AG04450 (cell line): ENCODE measurements around the gene SLC30A7. TPM values are rescaled to one million over a fixed set of nuclear protein-coding genes. Genes with fewer than 3 reads are reported as not detected.

ENCODE experiments used
- CTCF ChIA-PET: fragments of 300-600, 350-600 bp; formaldehyde crosslinking; extraction: SDS; loops from one replicate; lab custom pipeline; 2022; ENCODE audit warnings: antibody characterized with exemption, inconsistent platforms; lab: Charles Lee
- POLR2A ChIA-PET: fragments of 350-600 bp; formaldehyde crosslinking; extraction: SDS; loops from one replicate; lab custom pipeline; 2021; ENCODE audit warnings: antibody characterized with exemption, inconsistent platforms; lab: Yijun Ruan, JAX
- DNase-seq: peaks from one replicate; pipeline ENCODE4 v3.0.0-alpha.2; 2011; ENCODE audit warnings: low read depth, low spot score
- H3K27ac ChIP-seq: one replicate; pipeline ENCODE4 v1.5.1; 2012; ENCODE audit warnings: low read depth, low read length, control low read depth
- H3K27me3 ChIP-seq: one replicate; pipeline ENCODE4 v1.6.0; 2012; ENCODE audit warnings: low read length; ENCODE audit not compliant: control insufficient read depth, insufficient read depth
- H3K4me3 ChIP-seq: 2 replicates; pipeline ENCODE4 v1.5.1; 2011; ENCODE audit warnings: mild to moderate bottlenecking, low read depth, low read length, control low read depth
- H3K9me3 ChIP-seq: 2 replicates; pipeline ENCODE4 v1.5.1; 2012; ENCODE audit warnings: low read length; ENCODE audit not compliant: control insufficient read depth, insufficient read depth
- CTCF ChIP-seq: IDR thresholded peaks from 2 replicates; pipeline ENCODE4 v1.5.1; 2011; ENCODE audit warnings: low read depth, low read length, control low read depth, inconsistent platforms
- polyA plus RNA-seq: library from polyadenylated mRNA; depleted of rRNA; stranded (reverse); fragments of >200 nt; gene quantifications from 2 replicates; pipeline ENCODE4 v1.2.3, GENCODE V29; 2011

The SLC30A7 gene
- polyA plus RNA-seq, 1 experiment: 15.1 TPM

GRCh38 chr1:100955322-100955721 lies 59.4 kb downstream of the SLC30A7 start:
- ChIA-PET POLR2A (no interaction called here), CTCF (interaction anchor here (0.8 to 1.3 kb wide), 3 partner anchors 283 to 354 kb away, joined by 4 to 9 read pairs (median 7); no protein-coding TSS in a partner anchor)
- peak; percentile 66 for DNase-seq
- Histone ChIP-seq H3K27ac (no peak overlapping the region), H3K27me3 (no peaks in the 10 kb centered on the region), H3K4me3 (no peak overlapping the region), H3K9me3 (no peaks in the 10 kb centered on the region)
- no peak for TF ChIP-seq CTCF

DNA sequence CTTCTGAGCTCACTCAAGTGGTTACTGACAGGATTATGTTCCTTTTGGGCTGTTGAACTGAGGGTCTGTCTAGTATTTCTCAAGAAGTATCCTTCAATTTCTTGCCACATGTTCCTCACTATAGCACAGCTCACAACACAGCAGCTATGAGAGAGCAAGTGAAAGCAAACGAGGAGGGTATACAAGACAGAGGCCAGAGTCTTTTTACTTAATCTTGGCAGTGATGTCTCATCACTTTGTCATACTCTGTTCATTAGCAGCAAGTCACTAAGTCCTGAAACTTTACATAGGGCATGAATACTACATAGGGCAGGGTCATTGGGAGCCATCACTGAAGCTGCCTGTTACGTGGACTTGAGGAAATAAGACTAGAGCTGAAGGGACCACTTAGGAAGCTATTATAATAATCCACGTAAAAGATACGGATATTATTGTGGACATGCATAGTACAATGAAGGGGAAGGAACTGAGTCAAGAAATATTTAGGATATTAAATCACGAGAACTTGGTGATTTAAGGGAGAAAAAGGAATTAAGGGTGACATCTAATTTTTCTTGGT lies 63.7 kb downstream of the SLC30A7 start:
- DNase-seq: no peak
- POLR2A ChIA-PET: no interaction called here
- CTCF ChIA-PET: interaction anchor here (2.9 to 3.6 kb wide), 2 partner anchors 279 to 329 kb away, joined by 11 to 18 read pairs; no protein-coding TSS in a partner anchor
- Histone ChIP-seq H3K27ac (no peak overlapping the region), H3K27me3 (no peaks in the 10 kb centered on the region), H3K9me3 (no peaks in the 10 kb centered on the region), H3K4me3 (no peak overlapping the region)
- TF ChIP-seq CTCF: no peak

- no peak overlapping the region for H3K27ac ChIP-seq
- ChIA-PET POLR2A (no interaction called here), CTCF (interaction anchor here (0.7 to 3.6 kb wide), 3 partner anchors 279 to 349 kb away, joined by 3 to 18 read pairs (median 11); no protein-coding TSS in a partner anchor)
- no peak overlapping the region for H3K4me3 ChIP-seq
- TF ChIP-seq CTCF: no peak
- no peaks in the 10 kb centered on the region for H3K9me3 ChIP-seq
- no peaks in the 10 kb centered on the region for H3K27me3 ChIP-seq
- no peak for DNase-seq
Observed at GRCh38 chr1:100960098-100960497, 64.2 kb downstream of the SLC30A7 start.

GRCh38 chr1:100968621-100969020 lies 72.7 kb downstream of the SLC30A7 start:
- H3K4me3 ChIP-seq: no peak overlapping the region
- no peaks in the 10 kb centered on the region for H3K27me3 ChIP-seq
- no peak for TF ChIP-seq CTCF
- ChIA-PET CTCF (interaction anchor here (1.3 to 1.7 kb wide), 2 partner anchors 270 to 320 kb away, joined by 3 to 4 read pairs; no protein-coding TSS in a partner anchor), POLR2A (no interaction called here)
- no peak for DNase-seq
- no peaks in the 10 kb centered on the region for H3K9me3 ChIP-seq
- no peak overlapping the region for H3K27ac ChIP-seq

DNA sequence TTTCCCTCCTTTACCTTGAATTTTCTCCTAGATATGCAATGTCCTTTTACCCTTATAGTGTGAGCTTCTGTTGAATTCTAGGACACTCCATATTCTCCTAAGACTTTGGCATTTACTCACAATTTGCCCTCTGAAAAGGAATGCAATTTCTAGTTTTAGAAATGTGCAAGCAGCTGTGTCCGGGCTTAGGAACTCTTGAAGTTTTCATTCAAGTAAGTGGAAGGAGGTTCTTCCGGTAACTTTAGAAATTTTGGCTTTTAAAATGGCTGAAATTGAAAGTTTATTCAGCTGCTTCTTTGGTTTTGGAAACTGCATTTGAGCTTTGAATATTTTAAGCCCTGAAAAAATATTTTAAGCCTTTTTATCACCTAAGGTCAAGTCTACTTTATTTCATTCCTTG lies 73.4 kb downstream of the SLC30A7 start:
- Histone ChIP-seq H3K4me3 (no peak overlapping the region), H3K27ac (no peak overlapping the region), H3K9me3 (no peaks in the 10 kb centered on the region), H3K27me3 (no peaks in the 10 kb centered on the region)
- CTCF ChIA-PET: interaction anchor here (1.3 to 1.7 kb wide), 2 partner anchors 269 to 319 kb away, joined by 3 to 4 read pairs; no protein-coding TSS in a partner anchor
- no peak for DNase-seq
- TF ChIP-seq CTCF: no peak
- POLR2A ChIA-PET: no interaction called here
